ENCODE measurements around the gene ZNF446.
"Not testable (repeated sequence)": the region's sequence is repeated elsewhere in the genome, so short reads cannot be mapped to it uniquely, and the experiment has no call there.

ZNF446 gene

DNA sequence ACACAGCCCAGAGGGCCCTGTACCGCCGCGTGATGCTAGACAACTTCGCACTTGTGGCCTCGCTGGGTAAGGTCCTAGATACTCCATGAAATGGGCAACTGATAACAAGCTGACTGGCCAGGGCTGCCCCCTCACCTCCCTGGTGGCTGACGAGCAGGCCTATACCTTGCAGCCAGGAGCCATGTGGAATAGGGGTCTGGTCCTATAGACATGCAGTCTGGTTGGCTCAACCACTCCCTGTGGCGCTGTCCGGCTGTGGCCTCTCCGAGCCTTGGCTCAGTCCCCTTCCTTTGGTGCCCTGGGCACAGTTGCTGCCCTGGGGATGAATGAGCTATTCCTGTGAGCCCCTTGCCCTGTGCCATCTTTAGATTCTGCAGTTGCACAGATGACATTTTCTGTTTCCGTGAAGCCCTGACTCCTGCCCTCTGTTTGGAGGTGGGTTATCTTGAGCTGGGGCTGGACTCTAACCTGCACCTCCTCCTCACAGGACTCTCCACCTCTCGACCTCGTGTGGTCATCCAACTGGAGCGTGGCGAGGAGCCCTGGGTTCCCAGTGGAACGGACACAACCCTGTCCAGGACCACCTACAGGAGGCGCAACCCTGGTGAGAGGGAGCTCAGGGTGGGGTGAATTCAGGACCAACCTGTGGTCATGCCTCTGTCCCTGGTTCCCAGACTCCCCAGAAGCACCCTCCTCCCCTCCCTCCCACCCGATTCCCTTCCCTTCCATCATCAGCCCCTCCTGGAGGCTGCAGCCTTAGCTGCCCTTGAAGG is 6.7 kb upstream of the ZNF446 start:
- in situ Hi-C loops (cut with MboI; ENCODE audit: low sequenced_read_pairs): no loop called here

DNA sequence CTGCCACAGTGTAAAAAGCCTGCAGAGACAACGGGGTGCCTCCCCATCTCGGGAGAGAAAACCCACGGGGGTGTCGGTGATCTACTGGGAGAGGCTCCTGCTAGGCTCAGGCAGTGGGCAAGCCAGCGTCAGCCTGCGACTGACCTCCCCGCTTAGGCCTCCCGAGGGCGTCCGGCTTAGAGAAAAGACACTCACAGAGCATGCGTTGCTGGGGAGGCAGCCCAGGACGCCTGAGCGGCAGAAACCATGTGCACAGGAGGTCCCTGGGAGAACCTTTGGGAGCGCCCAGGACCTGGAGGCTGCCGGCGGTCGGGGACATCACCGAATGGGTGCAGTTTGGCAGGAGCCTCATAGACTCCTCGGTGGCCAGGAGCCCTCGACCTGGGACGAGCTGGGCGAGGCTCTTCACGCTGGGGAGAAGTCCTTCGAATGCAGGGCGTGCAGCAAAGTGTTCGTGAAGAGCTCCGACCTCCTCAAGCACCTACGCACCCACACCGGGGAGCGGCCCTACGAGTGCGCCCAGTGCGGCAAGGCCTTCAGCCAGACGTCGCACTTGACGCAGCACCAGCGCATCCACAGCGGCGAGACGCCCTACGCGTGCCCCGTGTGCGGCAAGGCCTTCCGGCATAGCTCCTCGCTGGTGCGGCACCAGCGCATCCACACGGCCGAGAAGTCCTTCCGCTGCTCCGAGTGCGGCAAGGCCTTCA is 5.2 kb upstream of the ZNF446 start:
- in situ Hi-C loops (cut with MboI; ENCODE audit: low sequenced_read_pairs): not testable (repeated sequence)

DNA sequence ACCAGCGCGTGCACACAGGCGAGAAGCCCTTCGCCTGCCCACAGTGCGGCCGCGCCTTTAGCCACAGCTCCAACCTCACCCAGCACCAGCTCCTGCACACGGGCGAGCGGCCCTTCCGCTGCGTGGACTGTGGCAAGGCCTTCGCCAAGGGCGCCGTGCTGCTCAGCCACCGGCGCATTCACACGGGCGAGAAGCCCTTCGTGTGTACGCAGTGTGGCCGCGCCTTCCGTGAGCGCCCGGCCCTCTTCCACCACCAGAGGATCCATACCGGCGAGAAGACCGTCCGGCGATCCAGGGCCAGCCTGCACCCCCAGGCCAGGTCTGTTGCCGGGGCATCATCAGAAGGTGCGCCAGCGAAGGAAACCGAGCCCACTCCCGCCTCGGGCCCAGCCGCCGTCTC is 4.4 kb upstream of the ZNF446 start:
- in situ Hi-C loops (cut with MboI; ENCODE audit: low sequenced_read_pairs): no loop called here

DNA sequence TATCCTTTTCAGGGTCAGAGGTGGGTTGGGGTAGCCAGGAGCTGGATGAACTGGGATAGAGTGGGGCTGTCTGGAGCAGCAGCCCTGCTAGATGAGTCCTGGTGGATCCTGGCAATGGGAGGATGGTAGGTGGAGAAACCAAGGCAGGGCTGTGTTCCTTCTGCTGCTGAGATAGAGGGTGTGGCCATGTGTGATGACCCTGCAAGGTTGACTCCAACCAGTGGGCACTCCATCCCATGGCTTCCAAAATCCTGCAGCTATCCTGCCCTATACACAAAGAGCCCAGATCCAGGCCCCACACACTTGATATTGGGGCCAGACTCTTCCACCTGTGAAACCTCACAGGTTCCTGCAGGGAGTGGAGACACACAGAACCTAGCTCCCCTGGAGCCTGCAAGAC is 2.4 kb upstream of the ZNF446 start:
- in situ Hi-C loops (cut with MboI; ENCODE audit: low sequenced_read_pairs): no loop called here

DNA sequence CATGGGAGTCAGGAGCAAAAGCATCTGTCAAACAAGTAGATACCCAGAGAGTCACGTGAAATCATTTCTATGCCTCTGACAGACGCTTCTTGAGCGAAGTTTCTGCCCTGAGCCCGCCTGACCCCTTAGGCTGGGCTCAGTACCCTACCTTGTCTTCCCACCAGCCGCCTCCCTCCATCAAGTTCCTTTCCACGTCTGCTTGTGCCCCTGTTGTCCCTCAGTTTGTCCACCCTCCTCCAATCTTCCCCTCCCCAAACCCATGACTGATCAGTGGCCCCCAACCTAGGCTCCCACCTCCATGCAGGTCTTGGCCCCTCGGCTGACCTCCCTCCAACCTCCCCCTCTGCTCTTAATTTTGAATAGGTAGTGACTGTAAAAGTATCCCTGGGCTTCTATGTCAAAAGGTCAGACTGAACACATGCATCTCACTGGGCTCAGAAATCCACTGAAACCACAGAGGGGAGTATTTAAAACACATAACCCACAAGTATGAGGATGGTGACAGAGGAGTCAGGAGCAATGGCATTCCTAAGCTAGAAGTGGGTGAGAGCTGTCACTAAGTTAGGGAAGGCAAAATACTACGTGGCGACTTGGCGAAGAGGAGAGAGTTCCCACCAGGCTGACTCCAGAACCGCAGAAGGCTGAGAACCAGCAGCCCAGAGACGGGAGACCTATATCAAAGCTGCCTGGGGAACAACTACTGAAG is 1.7 kb upstream of the ZNF446 start:
- in situ Hi-C loops (cut with MboI; ENCODE audit: low sequenced_read_pairs): no loop called here

DNA sequence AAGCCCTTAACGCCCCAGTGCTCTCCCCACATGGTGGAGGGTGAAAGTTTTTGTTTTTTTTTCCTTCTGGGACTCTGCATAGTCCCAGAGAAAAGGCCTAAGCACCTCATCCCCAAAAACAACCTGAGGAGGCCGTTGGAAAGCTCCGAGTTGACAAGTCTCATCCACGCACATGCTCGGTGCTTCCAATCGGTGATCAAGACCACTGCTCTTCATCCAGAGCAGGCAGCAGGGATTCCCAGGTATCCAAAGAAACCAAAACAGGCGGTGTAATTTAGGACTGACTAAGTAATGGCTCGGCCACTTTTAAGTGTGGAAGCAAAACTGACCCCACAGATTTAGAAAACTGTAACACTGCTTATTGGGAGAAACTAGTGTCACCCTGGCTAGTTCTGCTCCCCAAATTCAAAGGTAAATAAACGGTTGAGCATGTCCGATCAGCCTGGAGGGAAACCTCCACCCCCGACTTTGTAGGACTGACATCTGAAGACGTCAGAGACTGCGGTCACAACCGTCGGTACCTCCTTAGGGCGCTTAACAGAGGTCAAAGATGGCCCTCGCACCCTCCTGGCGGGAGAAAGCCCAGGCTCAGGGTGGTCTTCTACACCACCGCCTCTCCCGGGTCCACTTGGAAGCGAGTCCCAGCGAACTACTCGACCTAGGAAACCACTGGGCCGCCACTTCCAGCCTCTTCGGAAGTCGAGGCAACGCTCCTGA is 997 bp upstream of the ZNF446 start:
- in situ Hi-C loops (cut with MboI; ENCODE audit: low sequenced_read_pairs): no loop called here

DNA sequence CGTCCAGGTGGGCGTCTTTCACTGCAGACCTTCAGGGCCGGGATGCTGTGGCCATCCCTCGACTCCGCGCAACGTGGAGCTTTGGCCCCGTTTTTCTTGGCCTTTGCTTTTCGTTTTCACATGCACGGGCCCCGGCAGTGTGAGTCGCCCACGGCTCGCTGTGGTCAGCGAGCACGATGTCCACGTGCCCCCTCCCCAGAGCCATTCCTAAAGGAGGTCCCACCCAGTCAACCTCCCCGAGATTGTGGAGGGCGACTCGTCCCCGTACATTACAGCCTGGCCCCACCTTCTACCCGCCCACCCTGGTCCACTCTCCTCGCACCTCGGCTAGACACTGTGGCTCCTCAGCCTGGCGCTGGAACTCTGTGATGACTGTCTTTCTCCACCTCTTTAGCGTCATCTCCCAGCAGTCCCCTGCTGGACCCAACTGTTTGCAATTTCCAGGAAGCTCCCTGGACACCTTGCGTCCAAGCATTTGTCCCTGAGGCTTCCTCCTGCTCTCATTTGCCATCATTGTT is 405 bp downstream of the ZNF446 start:
- in situ Hi-C loops (cut with MboI; ENCODE audit: low sequenced_read_pairs): no loop called here

DNA sequence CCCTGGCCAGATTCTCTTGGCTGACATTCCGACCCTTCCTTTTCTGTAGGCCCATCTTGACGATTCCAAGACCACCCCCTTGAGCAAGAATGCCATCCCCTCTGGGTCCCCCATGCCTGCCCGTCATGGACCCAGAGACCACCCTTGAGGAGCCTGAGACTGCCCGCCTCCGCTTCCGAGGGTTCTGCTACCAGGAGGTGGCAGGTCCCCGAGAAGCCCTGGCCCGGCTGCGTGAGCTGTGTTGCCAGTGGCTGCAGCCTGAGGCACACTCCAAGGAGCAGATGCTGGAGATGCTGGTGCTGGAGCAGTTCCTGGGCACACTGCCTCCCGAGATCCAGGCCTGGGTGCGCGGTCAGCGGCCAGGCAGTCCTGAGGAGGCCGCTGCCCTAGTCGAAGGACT is 978 bp downstream of the ZNF446 start:
- in situ Hi-C loops (cut with MboI; ENCODE audit: low sequenced_read_pairs): no loop called here

DNA sequence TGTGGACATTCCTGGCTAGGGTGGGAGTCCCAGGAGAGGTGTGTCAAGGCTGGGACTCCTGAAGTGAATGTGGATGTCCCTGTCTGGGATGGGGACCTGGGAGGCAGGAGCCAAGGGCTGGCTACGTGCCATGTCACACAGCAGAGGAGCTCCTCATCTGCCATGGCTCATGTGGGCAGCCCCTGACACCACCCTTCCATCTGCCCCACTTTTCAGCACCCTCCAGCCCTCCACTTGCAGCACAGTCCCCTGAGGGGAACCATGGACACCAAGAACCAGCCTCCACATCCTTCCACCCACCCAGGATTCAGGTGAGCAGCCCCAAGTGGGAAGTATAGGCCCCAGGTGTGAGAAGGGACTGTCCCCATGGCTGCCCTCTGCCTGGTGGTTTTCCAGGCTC is 1.7 kb downstream of the ZNF446 start:
- in situ Hi-C loops (cut with MboI; ENCODE audit: low sequenced_read_pairs): no loop called here

DNA sequence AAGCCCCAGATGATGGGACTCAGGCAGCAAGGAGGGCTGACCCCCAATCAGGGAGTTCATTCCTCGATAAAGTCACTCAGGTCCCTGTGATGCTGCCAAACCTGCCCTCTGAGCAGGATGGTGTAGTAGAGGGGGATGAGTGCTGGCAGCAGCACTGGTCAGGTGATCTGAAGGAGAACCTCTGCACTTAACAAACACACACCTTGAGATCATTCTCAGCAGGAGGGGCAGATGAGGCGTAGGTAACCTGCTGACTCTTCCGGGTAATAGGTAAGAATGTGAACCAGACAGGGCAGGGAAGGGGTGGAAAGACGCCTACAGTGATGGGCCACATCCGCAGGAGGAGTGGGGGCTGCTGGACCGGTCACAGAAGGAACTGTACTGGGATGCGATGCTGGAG is 3.2 kb downstream of the ZNF446 start:
- in situ Hi-C loops (cut with MboI; ENCODE audit: low sequenced_read_pairs): no loop called here

DNA sequence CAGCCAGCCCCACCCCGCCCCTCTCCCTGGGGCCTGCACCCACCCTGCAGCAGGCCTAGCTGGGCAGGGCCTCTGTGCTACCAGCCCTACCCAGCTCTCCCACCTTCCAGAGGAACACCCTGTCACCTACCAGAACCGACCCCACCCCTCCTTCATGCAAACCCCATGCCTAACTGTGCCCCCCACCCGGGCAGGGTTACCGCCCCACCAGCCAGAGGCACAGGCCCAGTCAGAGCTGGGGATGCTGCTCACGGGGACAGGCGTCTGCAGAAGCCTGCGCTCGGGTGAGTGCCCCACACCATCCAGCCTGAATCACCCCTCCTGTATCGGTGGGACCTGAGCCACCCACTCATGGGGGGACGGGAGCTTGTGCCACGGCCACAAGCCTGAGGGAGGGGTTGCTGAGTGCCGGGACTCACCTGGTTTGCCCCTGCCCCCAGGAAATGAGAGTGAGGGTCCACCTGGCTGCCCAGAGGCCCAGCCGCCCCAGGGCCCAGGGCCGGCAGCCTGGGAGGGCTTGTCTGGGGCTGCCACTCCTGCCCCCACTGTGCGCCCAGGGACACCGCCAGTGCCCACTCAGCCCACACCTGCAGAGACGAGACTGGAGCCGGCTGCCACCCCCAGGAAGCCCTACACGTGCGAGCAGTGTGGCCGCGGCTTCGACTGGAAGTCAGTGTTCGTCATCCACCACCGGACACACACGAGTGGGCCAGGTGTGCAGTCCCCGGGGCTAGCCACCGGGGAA is 3.8 kb downstream of the ZNF446 start:
- in situ Hi-C loops (cut with MboI; ENCODE audit: low sequenced_read_pairs): no loop called here

DNA sequence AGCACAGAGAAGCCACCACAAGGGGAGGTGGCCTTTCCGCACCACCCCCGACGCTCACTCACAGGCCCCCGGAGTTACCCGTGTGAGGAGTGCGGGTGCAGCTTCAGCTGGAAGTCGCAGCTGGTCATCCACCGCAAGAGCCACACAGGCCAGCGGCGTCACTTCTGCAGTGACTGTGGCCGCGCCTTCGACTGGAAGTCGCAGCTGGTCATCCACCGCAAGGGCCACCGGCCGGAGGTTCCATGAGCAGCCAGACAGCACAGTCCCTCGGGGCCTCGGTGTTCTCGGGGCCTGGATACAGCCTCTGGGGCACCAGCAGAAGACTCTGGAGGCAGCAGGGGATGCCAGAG is 4.3 kb downstream of the ZNF446 start:
- in situ Hi-C loops (cut with MboI; ENCODE audit: low sequenced_read_pairs): no loop called here

DNA sequence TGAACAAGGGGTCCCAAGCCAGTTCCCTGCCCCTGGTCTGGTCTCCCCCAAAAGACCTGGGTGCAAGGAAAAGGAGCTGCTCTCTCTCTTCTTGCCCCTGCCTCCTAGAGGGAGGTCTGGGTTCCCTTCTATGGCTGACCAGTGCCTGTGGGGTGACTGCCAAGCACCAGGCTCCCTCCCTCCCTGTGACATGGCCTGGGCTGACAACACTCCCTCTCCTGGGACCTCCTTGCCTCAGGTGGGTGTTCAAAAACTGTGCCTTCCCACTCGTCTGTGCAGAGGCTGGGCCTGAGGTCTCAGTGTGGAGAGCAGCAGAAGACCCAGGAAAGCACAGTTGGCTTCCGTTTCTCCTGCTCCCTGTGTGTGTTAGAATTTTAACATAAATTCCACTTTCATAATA is 4.7 kb downstream of the ZNF446 start:
- in situ Hi-C loops (cut with MboI; ENCODE audit: low sequenced_read_pairs): no loop called here

DNA sequence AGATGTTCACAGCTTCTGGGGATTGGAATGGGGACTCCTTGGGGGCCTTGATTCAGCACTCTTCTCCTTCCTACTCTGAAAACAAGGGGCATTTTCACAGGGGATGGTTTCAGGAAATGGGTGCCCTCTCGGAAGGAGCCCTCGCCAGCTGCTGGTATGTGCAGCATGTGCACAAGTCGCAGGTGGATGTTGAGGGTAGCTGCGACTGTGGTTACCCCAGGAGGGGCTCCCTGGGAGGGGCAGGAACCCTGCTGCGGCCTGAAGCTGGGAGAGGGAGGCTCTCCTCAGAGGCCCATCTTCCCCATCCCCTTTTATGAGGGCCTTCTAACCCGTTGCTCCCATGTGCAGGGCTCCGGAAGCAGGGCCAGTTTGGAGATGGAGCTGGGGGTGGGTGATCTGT is 6.2 kb downstream of the ZNF446 start:
- in situ Hi-C loops (cut with MboI; ENCODE audit: low sequenced_read_pairs): no loop called here

DNA sequence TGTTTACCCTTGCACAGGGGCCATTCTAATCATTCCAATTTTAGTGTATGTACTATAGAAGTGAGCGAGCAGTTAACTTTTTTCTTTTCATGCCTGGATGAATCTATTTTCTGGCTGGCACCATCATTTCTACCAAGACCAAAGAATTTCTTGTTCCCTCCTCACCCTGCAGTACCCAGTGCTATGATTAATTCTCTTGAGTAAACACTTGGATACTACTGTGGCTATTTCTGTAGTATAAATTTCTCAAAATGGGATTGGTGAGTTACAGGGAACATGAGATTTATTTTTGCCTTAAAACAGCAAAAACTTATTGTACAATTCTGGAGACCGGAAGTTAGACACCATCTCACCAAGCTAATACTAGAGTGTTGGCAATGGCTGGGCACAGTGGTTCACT is 7.6 kb downstream of the ZNF446 start:
- in situ Hi-C loops (cut with MboI; ENCODE audit: low sequenced_read_pairs): no loop called here

DNA sequence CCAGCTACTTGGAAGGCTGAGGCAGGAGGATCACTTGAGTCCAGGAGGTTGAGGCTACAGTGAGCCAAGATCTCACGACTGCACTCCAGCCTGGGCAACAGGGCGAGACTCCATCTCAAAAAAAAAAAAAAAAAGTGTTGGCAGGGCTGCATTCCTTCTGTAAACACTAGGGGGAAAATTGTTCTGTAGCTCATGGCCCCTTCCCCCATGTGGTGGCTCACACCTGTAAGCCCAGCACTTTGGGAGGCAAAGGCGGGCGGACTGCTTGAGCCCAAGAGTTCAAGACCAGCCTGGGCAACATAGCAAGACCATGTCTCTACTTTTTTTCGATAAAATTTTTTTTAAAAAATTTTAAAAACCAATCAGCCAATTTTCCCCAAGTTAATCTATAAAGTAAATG is 8.2 kb downstream of the ZNF446 start:
- in situ Hi-C loops (cut with MboI; ENCODE audit: low sequenced_read_pairs): not testable (repeated sequence)

DNA sequence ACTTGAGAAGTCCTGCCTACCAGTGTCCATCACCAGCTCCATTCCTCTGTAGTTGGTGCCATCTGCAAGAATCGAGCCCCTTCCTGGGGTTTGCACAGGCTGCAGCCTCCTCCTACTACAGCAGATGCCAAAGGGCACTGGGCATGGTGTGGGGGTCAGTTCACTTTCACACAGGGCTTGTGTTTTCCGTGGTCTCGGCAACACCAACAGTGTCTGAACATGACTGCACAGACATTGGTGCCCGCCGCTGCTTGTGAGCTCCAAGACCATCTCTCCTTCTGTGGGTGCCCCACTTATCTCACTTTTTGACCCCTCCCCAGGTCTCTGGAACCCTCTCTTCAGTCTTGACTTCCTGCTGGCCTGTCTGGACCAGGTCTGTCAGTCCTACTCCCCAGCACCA is 15.2 kb downstream of the ZNF446 start:
- in situ Hi-C loops (cut with MboI; ENCODE audit: low sequenced_read_pairs): no loop called here

DNA sequence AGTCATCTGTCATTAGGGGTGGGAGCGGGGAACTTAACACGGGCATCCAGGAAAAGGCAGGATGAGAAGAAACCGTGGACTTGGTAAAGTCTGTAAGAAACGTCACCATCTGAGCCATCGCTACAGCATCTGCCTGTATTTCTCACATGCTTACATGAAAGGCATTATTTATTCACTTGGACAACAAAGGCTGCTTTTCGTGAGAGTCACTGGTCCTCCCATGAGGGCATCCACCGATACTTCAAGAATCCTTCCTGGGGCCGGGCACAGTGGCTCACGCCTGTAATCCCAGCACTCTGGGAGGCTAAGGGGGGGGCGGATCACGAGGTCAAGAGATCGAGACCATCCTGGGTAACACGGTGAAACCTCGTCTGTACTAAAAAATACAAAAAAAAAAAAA is 16.1 kb downstream of the ZNF446 start:
- in situ Hi-C loops (cut with MboI; ENCODE audit: low sequenced_read_pairs): no loop called here

DNA sequence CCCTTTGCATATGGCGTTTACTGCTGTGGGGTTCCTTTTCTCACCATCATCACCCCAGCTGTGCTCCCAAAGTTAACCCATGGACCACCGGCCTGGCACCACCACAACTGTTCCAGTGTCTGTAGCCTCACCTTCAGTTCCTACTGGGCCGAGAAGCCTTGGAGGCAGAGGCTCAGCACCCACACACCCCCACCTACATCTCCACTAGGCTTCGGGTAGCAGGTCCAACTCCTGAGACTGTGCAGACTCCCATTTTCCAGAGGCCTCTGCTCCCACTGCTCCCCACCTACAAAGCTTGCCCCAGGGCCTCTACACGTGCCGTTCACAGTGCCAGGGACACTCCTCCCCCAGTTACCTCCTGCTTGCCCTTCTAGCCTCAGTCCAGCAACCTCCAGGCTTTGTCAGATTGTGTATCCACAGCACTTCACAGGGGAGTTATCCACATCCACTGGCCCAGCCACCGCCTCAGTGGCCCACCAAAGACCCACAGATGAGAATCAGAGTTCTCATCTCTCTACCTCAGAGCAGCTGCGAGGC is 21.6 kb downstream of the ZNF446 start:
- in situ Hi-C loops (cut with MboI; ENCODE audit: low sequenced_read_pairs): no loop called here

DNA sequence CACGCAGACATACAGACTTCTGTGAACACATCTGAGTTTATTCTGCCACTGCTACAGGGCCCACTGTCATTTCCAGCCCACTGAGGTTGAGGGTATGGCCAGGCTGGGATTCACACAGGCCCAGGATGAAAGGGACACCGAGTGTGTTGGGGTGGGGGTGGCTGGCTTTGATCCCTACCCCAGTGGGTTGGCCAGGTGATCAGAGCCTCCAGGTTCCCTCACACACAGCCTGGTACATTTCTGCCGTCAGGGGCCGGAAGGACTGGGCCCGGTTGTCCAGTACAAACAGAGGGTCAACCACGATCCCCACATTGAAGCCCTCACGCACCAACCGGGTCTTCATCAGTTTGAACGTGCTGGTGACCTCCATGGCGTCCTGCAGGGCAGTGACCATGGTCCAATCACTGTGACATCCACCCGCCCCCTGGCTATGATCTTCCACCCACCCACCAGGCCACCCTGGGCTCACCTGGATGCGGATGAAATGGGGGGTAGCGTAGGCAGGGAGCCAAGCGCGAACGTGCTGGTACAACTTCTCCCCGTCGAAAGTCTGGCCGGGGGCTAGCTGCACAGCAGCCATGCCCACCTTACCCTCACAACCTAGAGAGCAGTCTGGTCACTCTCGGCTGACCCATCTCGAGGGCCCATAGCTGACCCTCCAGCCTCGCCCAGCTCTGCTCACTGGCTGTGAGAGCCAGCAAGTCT is 22.3 kb downstream of the ZNF446 start:
- in situ Hi-C loops (cut with MboI; ENCODE audit: low sequenced_read_pairs): no loop called here

Measured in HL-60/S4 (cell line).